ELR (cell line): ENCODE results near the gene ADGRA1.
"Not testable (repeated sequence)": the region's sequence is repeated elsewhere in the genome, so short reads cannot be mapped to it uniquely, and the experiment has no call there.

Experiments
- DNase-seq: peaks from one replicate; pipeline ENCODE4 v3.0.0-alpha.2; 2015; ENCODE audit warnings: low read depth

The ADGRA1 gene

DNA sequence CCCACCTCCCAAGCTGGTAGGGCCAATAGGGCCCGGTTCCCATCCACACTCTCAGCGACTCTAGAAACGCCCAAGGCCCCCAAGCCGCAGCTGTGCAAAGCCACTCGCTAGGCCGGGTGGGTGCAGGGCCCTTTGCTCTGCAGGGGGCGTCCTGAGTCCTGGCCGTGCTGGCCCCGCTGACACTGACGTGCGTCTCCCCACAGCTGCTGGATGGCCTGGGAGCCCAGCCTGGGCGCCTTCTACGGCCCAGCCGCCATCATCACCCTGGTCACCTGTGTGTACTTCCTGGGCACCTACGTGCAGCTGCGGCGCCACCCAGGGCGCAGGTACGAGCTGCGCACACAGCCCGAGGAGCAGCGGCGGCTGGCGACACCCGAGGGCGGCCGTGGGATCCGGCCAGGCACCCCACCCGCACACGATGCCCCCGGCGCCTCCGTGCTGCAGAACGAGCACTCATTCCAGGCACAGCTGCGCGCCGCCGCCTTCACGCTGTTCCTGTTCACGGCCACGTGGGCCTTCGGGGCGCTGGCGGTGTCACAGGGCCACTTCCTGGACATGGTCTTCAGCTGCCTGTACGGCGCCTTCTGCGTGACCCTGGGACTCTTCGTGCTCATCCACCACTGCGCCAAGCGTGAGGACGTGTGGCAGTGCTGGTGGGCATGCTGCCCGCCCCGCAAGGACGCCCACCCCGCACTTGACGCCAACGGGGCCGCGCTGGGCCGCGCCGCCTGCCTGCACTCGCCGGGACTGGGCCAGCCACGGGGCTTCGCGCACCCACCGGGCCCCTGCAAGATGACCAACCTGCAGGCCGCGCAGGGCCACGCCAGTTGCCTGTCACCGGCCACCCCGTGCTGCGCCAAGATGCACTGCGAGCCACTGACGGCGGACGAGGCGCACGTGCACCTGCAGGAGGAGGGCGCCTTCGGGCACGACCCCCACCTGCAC is 40.7 kb downstream of the ADGRA1 start:
- DNase-seq = no peak

DNA sequence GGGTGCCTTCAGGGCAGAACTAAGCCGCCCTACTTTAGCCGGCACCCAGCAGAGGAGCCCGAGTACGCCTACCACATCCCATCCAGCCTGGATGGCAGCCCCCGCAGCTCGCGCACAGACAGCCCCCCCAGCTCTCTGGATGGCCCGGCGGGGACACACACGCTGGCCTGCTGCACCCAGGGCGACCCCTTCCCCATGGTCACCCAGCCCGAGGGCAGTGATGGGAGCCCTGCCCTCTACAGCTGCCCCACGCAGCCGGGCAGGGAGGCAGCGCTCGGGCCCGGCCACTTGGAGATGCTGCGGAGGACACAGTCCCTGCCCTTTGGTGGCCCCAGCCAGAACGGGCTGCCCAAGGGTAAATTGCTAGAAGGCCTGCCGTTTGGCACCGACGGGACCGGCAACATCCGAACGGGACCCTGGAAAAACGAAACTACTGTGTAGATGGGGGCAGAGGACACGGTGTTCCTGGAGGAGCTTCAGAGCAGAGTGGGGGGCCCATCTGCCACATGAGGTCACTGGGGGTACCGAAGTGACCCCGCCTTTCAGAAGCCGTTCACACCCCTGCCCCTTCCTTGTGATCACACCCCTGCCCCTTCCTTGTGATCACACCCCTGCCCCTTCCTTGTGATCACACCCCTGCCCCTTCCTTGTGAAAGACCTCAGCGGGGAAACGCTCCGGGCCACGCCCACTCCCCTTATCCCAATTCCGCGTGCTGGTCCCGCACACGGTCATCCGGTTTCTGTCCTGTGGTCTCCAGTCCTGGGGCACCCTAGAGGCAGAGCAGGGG is 41.5 kb downstream of the ADGRA1 start:
- no peak for DNase-seq

DNA sequence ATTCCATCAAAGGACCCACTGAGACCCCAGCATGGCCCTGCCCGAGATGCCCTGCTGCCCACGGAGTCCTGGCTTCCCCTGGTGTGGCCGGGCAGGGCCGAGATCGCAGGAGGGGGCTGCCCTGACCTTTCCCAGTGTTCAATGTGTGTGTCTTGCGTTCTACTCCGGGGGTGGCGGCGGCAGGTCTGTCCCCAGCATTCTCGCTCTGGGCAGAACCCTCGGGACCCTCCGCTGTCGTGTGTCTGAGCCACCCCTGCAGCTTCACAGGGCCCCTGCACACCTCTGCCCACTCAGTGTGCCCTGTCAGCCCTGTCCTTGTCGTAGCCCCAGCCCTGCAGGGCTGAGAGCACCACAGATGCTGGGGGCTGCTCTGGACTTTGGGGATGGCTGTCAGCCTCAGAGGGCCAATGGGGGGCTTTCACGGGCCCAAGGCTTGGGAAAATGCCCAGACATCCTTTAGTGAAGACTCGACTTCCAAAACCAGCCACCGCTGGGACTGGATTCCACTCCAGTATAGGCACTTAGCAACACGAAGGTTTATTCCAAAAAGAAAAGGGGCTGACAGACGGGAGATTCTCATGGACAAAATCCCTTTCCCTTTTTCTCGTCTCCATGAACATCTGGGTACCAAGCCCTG is 42.3 kb downstream of the ADGRA1 start:
- no peak for DNase-seq

DNA sequence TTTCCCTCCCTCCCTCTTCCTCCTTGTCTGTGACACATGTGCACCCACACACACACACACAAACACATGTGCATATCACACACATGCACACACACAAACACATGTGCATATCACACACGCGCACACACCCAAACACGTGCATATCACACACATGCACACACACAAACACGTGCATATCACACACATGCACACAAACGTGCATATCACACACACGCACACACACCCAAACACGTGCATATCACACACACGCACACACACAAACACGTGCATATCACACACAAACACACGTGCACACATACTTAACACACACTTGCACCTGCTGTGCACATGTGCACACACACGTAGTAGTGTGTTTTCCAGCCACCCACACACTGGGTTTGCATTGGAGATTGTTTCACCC is 42.9 kb downstream of the ADGRA1 start:
- DNase-seq = no peak

DNA sequence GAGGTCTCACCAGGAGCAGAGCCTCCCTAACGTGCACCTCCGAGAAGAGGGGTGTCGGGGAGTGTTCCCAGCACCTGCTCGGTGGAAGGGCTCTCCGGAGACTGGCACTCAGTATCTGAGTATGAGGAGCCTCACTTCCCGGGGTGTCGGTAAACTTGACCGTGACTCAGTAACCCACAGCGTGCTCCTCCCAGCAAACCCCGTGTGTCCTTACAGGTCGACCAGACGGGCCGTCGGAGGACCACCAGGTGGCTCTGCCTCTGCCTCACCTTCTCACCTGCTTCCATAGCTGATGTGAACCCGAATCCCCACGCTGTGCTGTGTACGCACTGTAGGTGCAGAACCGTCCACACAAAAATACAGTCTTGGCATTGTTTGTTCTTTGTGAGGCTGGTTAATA is 43.3 kb downstream of the ADGRA1 start:
- DNase-seq = no peak

DNA sequence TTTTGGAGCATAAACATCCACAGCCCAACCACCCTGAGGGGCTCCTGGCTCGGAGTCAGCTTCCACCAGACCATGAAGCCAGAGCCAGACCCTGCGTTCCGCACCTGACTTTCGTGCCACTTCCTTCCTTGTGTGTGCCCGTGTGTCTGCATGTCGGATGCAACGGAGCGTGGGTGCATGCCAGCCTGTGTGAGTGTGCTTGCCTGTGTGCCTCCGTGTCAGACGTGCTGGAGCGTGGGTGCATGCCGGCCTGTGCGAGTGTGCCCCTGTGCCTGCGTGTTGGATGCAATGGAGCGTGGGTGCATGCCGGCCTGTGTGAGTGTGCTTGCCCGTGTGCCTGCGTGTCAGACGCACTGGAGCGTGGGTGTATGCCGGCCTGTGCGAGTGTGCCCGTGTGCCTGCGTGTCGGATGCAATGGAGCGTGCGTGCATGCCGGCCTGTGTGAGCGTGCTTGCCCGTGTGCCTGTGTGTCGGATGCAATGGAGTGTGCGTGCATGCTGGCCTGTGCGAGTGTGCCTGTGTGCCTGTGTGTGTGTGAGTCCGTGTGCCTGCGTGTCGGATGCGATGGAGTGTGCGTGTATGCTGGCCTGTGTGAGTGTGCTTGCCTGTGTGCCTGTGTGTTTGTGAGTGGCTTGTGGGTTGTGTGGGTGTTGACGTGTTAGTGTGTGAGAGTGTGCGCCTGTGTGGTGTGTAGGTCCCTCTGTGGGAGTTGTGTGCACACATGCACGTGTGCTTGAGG is 44.2 kb downstream of the ADGRA1 start:
- no peak for DNase-seq

DNA sequence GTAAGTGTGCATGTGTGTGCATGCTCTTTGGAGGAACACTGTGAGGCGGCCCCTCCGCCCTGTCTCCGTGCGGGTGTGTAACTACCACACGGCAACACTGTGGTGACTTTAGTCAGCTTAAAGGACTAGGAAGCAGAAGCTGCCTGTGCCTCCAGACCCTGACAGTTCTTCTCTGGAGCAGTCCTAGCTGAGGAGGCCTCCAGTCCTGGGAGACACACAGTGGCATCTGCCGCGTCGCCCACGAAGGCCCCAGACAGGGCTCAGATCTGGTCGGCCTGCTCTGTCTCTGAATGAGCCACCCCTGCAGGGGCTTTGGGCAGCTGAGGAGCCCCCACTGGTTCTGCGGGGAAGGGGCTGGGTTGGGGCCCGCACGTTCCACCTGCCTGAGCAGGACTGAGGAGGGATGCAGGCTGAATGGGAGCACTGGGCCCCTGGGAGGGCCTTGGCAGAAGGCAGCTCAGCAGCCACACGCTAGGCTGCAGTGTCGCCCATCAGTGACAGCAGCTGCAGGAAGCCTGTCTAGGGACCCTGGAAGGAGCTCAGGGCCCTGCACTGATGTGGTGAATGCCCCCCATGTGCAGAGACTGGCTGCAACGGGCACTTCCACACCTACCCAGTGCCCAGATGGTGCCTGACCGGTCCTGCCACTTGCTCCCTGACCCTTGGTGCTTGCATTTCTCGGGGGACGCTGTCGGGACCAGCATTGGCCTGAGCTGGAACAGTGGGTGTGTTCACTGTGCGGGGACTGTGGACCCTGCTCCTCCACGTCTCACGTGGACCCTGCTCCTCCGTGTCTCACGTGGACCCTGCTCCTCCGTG is 45.0 kb downstream of the ADGRA1 start:
- no peak for DNase-seq

DNA sequence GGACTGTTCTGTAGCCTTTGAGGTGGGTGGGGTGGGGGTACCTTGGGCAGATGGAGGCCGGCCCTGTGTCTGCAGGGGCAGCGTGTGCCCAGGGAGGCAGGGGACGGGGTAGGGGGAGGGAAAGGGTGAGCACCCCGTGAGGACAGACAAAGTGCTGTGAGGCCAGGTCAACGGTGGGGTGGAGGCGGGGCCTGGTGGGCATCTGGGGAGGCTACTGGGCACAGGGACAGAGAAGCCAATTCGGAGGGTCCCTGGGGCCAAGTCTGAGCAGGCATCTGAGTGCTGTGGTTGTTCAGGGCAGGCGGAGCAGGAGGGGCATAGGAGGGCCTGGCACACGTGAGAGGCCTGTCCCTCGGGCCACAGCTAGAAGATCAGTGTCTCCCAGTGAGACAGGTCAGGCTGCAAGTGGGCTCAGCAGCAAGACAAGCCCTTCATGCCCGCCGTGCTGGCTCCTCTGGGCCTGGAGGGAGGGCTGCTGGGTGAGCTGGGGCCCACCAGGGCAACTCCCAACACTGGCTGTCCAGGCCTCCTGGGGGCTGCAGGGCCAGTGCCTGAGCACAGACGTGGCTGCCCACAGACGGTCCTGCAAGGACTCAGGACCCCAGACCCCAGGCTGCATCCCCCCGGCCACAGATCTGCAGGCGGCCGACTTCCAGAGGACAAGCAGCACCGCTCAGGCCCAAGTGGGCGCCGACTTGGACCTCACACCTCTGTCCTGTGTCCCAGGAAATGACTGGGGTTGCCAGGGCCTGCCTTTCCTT is 45.9 kb downstream of the ADGRA1 start:
- no peak for DNase-seq

DNA sequence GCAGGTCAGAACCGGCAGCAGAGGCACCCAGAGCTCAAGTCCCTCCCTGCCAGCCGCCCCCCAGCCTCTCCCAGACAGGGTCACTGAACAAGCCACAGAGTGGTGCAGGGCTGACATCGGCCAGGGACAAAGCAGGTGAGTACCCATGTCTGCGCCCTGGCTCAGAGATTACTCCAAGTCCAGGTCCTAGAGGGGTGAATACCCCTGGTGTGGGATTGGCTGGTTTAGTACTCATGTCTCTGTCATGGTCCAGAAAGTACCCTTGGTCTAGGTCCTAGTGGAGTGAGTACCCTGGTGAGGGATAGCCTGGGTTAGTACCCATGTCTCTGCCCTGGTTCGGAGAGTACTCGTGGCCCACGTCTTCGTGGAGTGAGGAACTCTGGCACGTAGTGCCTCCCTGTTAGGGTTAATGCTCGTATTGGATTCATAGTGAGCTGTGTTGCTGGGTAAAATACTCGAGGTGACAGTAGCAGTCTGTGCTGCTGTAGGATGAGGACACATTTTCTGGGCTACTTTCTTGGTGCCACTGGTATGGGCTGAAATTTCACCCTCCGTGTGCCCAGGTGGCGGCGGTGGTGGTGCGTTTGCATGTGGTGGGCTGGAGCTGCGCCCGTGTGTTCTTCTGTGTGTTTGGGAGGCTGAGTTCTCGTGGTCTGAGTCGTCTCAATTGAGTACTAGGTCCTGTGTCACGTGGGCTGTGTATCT is 46.8 kb downstream of the ADGRA1 start:
- no peak for DNase-seq

DNA sequence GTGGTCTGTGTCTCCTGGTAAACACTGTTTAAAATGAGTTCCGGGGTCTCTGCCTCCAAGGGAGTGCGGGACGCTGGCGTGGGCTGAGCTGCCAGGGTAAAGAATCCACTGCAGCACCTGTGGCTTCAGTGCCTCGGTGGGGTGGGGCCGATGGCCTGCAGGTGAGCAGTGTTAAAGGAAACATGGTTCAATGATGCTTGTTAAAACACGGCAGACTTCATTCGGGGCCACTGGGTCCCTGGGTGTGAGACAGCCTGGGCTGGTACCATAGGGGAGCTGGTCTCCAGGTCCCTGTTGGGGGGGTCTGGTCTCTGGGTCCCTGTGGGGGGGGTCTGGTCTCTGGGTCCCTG is 47.4 kb downstream of the ADGRA1 start:
- no peak for DNase-seq

DNA sequence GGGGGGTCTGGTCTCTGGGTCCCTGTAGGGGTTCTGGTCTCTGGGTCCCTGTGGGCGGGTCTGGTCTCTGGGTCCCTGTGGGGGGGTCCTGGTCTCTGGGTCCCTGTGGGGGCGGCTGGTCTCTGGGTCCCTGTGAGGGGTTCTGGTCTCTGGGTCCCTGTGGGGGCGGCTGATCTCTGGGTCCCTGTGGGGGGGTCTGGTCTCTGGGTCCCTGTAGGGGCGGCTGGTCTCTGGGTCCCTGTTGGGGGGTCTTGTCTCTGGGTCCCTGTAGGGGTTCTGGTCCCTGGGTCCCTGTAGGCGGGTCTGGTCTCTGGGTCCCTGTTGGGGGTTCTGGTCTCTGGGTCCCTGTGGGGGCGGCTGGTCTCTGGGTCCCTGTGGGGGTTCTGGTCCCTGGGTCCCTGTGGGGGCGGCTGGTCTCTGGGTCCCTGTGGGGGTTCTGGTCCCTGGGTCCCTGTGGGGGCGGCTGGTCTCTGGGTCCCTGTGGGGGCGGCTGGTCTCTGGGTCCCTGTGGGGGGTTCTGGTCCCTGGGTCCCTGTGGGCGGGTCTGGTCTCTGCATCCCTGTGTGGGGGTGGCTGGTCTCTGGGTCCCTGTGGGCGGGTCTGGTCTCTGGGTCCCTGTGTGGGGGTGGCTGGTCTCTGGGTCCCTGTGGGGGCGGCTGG is 49.9 kb downstream of the ADGRA1 start:
- DNase-seq = not testable (repeated sequence)

DNA sequence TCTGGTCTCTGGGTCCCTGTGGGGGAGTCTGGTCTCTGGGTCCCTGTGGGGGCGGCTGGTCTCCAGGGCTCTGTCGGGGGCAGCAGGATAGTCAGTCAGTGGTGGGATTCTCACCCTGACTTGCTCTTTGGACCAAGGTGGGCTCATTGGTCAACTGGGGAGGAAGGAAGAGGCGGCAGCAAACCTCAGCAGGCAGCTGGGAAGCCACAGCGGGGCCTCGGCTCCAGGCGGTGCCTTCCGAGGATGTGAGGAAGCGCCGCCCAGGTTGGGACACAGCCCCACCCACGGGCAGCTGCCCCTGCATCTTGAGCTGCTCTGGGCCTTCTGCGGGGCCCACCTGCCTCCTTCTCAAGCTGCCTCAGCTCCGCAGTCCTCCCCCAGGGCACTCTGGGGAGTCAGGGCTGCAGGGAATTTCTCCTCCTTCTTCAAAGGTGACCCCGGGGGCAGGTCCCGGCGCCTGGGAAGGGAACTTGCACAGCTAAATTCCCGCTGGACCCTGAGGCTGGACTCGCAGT is 51.9 kb downstream of the ADGRA1 start:
- DNase-seq = no peak

DNA sequence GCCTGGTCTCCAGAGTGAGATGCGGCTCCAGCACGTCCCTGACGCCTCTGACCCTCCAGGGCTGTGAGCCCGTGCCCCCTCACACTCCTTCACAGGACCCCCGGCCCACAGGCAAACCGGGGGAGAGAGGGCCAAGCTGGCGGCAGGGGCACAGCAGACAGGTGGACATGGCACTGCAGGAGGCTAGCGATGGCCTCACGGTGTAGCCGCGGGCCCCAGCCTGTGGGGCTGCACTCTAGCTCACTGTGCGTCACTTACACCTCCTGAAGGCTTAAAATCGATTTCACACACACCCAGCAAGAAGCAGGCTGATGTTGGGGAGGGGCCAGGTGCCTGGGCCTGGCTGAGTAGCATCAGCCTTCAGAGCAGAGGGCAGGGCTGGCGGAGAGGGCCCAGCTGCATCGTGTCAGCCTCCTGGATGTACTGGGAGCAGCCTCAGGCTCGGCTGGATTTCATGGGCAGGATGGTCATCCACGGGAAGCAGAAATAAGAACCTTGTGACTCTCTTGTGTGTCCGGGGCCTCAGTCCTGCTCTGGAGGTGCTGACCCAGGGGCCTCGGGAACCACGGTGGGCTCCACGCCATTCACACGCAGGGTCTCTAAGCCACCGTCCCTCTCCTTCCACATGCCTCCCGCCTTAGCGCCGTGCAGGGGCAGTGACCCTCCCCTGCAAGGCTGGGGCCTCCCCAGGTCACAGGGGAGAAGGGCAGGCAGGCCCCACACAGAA is 52.9 kb downstream of the ADGRA1 start:
- DNase-seq = no peak

DNA sequence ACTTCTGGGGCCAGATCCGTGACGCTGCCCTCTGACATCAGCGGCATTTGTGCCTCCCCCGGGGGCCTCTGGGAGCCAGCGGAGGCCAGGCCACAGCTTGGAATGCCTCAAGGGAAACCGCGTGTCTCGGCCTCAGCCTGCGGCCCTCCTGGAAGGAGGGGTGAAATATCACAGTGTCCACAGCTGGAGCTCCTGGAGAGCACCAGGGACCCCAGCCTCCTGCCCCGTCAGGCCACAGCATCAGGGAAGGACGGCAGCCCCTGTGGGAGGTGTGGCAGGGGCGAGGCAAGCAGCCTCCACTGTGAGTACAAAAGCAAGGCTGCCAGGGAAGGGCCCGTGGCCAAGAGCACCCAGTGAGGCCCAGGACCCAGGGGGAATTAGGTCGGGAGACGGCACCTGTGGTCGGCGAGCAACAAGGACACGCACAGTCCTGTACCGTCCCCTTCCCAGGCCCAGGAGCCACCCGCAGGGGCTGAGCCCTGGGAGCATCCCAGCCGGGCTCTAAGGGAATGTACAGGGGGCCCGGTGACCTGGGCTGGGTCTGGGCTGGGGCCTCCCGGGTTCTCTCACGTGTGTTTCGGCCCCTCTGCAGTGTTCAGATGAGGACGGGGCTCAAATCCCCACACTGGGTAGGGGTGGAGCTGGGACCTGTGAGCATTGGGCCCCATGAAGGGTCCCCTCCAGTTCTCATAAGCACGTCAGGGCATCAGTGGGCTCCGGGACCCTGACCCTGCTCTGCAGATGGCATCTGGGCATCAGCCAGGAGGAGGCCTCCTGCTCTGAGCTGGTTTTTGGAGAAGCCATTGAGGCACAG is 53.6 kb downstream of the ADGRA1 start:
- DNase-seq = no peak

DNA sequence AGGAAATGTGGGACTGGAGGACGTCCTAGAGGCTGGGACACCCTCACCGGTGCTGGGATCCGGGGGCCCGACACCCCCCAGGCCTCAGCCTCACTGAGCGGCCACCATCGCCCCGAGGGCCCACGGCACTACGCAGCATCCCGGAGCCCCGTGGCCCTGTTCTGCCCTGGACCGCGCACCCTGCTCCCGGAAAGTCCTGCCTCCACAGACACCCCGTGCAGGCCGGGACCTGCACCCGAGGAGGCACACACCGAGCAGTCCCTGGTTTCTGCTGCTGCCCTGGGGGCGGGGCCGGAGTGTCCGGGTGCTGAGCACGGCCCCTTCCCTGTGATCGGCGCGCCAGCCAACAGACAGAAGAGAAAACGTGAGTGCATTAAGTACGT is 54.2 kb downstream of the ADGRA1 start:
- DNase-seq = no peak

DNA sequence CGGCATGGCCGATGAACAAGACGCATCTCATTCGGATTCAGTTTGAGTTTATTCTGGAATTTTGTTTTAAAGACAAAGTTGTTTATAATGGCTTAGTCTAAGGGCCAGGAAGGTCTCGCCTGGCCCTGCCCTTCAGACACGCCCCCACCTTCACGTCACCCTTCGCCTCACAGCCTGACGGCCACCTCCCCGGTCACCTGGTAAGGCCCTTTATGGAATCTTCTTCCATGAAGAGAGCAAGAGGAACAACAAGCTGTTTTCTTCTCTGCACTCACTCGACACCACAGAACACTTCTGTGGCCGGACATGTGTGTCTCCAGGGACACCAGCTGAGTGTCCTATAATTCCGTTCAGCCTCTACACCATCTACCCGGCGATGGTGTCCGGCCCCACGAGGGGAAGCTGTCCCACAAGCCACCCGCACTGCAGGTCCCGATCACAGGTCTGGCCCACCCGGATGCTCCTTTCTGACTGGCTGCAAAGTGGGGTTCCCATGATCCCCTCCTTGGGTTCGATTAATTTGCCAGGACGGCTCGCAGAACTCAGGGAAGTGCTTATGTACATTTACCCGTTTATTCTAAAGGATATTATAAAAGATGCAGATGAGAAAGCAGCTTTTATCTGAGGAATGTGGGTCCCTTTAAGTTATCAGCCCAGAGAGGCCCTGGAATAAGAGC is 54.9 kb downstream of the ADGRA1 start:
- DNase-seq = no peak

DNA sequence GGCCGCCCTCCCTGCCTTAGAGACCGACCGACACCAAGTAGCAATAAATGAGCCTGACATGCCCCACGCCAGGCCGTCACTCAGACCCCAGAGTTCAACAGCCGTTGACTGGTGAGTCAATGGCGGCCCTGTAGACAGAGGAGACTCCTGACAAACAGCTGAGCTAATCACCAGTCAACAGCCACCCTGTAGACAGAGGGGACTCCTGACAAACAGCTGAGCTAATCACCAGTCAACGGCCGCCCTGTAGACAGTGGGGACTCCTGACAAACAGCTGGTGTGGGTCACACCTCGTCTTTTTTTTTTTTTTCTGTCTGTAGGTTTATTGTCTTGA is 55.4 kb downstream of the ADGRA1 start:
- DNase-seq = no peak
